PC-9 (cell line): ENCODE measurements around the gene ADARB2. TPM values are rescaled to one million over a fixed set of nuclear protein-coding genes. Genes with fewer than 3 reads are reported as not detected.

Experiments
- BruUV-seq: library from RNA; stranded (reverse); fragments of 400-500 nt; replicated peaks from 2 replicates; lab custom pipeline; 2021; lab: Mats Ljungman, UMichigan
- CTCF ChIA-PET: fragments of 300-600 bp; sonication (Branson Sonifier 250); formaldehyde crosslinking; loops from one replicate; lab custom pipeline; 2022; ENCODE audit warnings: antibody characterized with exemption; lab: Charles Lee
- POLR2A ChIA-PET: fragments of 300-600 bp; sonication (Branson Sonifier 250); formaldehyde crosslinking; loops from one replicate; lab custom pipeline; 2022; ENCODE audit warnings: antibody characterized with exemption; ENCODE audit not compliant: unreplicated experiment; lab: Charles Lee
- DNase-seq, 2 experiments: peaks; one replicate each; pipeline versions ENCODE4 v3.0.0 to v3.0.0-alpha.2; 2015 to 2022; ENCODE audit warnings: mixed read lengths in 1 of 2
- H2AFZ ChIP-seq: fragments of 200-600 bp; sonication (generic); 2 replicates; pipeline ENCODE4 v1.8.1; 2017; ENCODE audit warnings: antibody characterized with exemption
- H3F3A ChIP-seq: fragments of 200-600 bp; sonication (generic); 2 replicates; pipeline ENCODE4 v1.8.1; 2017; ENCODE audit warnings: antibody characterized with exemption, mild to moderate bottlenecking, low read depth; ENCODE audit not compliant: insufficient read depth
- H3K27ac ChIP-seq: fragments of 200-600 bp; sonication (generic); 2 replicates; pipeline ENCODE4 v1.6.1; 2016; ENCODE audit warnings: mixed run types
- H3K27me3 ChIP-seq: fragments of 200-600 bp; sonication (generic); 2 replicates; pipeline ENCODE4 v1.6.1; 2016; ENCODE audit warnings: low read depth, mixed run types; ENCODE audit not compliant: insufficient read depth
- H3K36me3 ChIP-seq: fragments of 200-600 bp; sonication (generic); 2 replicates; pipeline ENCODE4 v1.6.1; 2016; ENCODE audit warnings: low read depth, mixed run types
- H3K4me1 ChIP-seq: fragments of 200-600 bp; sonication (generic); replicated peaks from 2 replicates; pipeline ENCODE4 v1.6.1; 2016; ENCODE audit warnings: mixed run types; ENCODE audit not compliant: insufficient read depth
- H3K4me2 ChIP-seq: fragments of 200-600 bp; sonication (generic); 2 replicates; pipeline ENCODE4 v1.6.1; 2017; ENCODE audit warnings: mixed run types
- H3K4me3 ChIP-seq: fragments of 200-600 bp; sonication (generic); 2 replicates; pipeline ENCODE4 v1.6.1; 2016; ENCODE audit warnings: mixed run types
- H3K79me2 ChIP-seq: fragments of 200-600 bp; sonication (generic); 2 replicates; pipeline ENCODE4 v1.6.1; 2017; ENCODE audit warnings: low read depth, mixed run types
- H3K9me2 ChIP-seq: fragments of 200-600 bp; sonication (generic); 2 replicates; pipeline ENCODE4 v1.8.1; 2017; ENCODE audit warnings: mild to moderate bottlenecking; ENCODE audit not compliant: insufficient read depth
- H3K9me3 ChIP-seq: fragments of 200-600 bp; sonication (generic); 2 replicates; pipeline ENCODE4 v1.8.1; 2016; ENCODE audit warnings: low read depth; ENCODE audit not compliant: insufficient read depth
- H4K20me1 ChIP-seq: fragments of 200-600 bp; sonication (generic); 2 replicates; pipeline ENCODE4 v1.8.1; 2017; ENCODE audit not compliant: insufficient read depth
- CTCF ChIP-seq: fragments of 200-600 bp; sonication (generic); conservative IDR thresholded peaks from 2 replicates; pipeline ENCODE4 v1.6.1; 2017; ENCODE audit warnings: mixed run types, antibody characterized with exemption, mild to moderate bottlenecking, moderate library complexity
- EZH2 ChIP-seq: fragments of 200-600 bp; sonication (generic); IDR thresholded peaks from 2 replicates; pipeline ENCODE4 v1.8.0; 2017; ENCODE audit warnings: antibody characterized with exemption, low read depth
- intact Hi-C: fragments of 100-400 bp; cut with micrococcal nuclease; formaldehyde crosslinking; loops from one replicate; pipeline ENCODE4 v1.10.0; 2022; ENCODE audit not compliant: unreplicated experiment
- total RNA-seq: library from RNA; stranded (reverse); gene quantifications from 2 replicates; pipeline ENCODE4 v1.2.3, GENCODE V29; 2021

The ADARB2 gene
- total RNA-seq, 1 experiment from 2014 or later, result not detected

GRCh38 chr10:1483826-1484225 is 253.5 kb downstream of the ADARB2 start:
- H3K4me1 ChIP-seq, result no peaks in the 10 kb centered on the region
- ChIA-PET POLR2A (no interaction called here), CTCF (no interaction called here)
- no peaks in the 10 kb centered on the region for H3F3A ChIP-seq
- no peak overlapping the region for H3K27ac ChIP-seq
- no peaks in the 10 kb centered on the region for H4K20me1 ChIP-seq
- H3K4me2 ChIP-seq, result no peak overlapping the region
- peaks cover 30% of the 10 kb centered on the region; the same call in 1 of the 2 replicates for H3K27me3 ChIP-seq
- no peaks in the 10 kb centered on the region for H3K36me3 ChIP-seq
- H3K9me3 ChIP-seq, result no peaks in the 10 kb centered on the region
- no TSS peak for BruUV-seq
- H3K79me2 ChIP-seq, result no peaks in the 10 kb centered on the region
- H2AFZ ChIP-seq, result no peak overlapping the region
- H3K4me3 ChIP-seq, result no peak overlapping the region
- DNase-seq, result no peak
- no peaks in the 10 kb centered on the region for H3K9me2 ChIP-seq
- intact Hi-C loops, result no loop called here
- TF ChIP-seq EZH2, result no peak
- no peak for TF ChIP-seq CTCF

GRCh38 chr10:1483246-1483645 is 254.1 kb downstream of the ADARB2 start:
- no TSS peak for BruUV-seq
- no peak for DNase-seq
- H3K36me3 ChIP-seq, result no peaks in the 10 kb centered on the region
- H3K79me2 ChIP-seq, result no peaks in the 10 kb centered on the region
- no peaks in the 10 kb centered on the region for H3K9me3 ChIP-seq
- CTCF ChIA-PET, result interaction anchor here (0.5 kb wide), 1 partner anchor 706 kb away, joined by 3 read pairs; no protein-coding TSS in a partner anchor
- H3K27me3 ChIP-seq, result peaks cover 33% of the 10 kb centered on the region; the same call in 1 of the 2 replicates
- no peak overlapping the region for H3K4me3 ChIP-seq
- no peak overlapping the region for H2AFZ ChIP-seq
- POLR2A ChIA-PET, result no interaction called here
- no peak overlapping the region for H3K4me2 ChIP-seq
- TF ChIP-seq CTCF (no peak), EZH2 (no peak)
- no peaks in the 10 kb centered on the region for H3F3A ChIP-seq
- H4K20me1 ChIP-seq, result no peaks in the 10 kb centered on the region
- no peak overlapping the region for H3K27ac ChIP-seq
- no peaks in the 10 kb centered on the region for H3K9me2 ChIP-seq
- H3K4me1 ChIP-seq, result no peaks in the 10 kb centered on the region
- intact Hi-C loops, result no loop called here

- no peak for DNase-seq
- Histone ChIP-seq H3K36me3 (no peaks in the 10 kb centered on the region), H3K4me2 (no peak overlapping the region), H3K4me3 (no peak overlapping the region), H3K79me2 (no peaks in the 10 kb centered on the region), H2AFZ (no peak overlapping the region), H3K27me3 (peaks cover 68% of the 10 kb centered on the region), H3K4me1 (no peaks in the 10 kb centered on the region), H4K20me1 (no peaks in the 10 kb centered on the region), H3K27ac (no peak overlapping the region), H3F3A (no peaks in the 10 kb centered on the region), H3K9me3 (no peaks in the 10 kb centered on the region), H3K9me2 (no peaks in the 10 kb centered on the region)
- intact Hi-C loops, result no loop called here
- ChIA-PET POLR2A (no interaction called here), CTCF (no interaction called here)
- no TSS peak for BruUV-seq
- TF ChIP-seq CTCF (no peak), EZH2 (no peak)
Measured at GRCh38 chr10:1477578-1477977, 259.7 kb downstream of the ADARB2 start.
